DMS 273 (cell line): Measurements from ENCODE around the gene HERC3.

Experiments used
- DNase-seq: peaks from one replicate; lab custom pipeline; 2025; ENCODE audit not compliant: unreplicated experiment; lab: John Stamatoyannopoulos, UW

The HERC3 gene

DNA sequence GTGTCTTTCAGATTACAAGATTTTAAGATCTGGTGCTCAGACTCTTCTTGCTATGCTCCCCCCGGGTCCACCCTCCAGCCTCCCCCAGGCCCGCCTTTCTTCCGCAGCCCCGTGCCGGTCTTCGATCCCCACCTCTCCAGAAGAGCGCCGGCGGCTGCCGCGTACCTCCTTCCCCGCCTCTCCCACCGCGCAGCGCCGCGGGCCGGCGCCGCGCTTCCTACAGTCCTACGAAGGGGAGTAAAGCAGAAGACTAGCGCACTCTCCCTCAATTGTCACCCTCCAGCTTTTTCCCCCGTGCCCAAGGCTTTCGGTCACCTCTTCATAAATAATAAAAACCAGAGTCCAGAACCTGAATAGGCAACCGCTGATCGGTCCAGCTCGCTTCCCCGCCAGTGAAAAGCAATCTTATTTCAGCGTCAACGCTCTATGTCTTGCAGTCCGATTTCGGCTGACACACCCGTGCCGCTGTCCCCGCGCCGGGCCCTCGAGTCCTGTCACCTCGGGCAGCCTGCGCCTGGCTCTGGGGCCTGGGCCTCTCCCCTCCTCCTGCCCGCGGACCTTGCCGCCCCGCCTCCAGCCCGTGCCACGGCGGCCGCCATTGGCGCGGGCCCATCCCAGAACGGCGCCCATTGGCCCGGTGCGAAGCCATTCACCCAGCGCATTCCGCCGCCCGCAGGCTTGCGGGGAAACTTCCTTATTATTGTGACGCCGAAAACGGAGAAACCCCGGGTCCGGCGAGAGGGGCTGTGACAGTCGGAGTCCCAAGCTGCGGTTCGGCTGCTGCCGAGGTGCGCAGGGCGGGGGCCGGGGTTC is at the start of gene HERC3:
HERC3 (plus strand) TSS at position 694 of the 813 bp plus-strand sequence. CDS start 13,344 bp downstream, outside the sequence.
- peak; percentile 91 for DNase-seq

DNA sequence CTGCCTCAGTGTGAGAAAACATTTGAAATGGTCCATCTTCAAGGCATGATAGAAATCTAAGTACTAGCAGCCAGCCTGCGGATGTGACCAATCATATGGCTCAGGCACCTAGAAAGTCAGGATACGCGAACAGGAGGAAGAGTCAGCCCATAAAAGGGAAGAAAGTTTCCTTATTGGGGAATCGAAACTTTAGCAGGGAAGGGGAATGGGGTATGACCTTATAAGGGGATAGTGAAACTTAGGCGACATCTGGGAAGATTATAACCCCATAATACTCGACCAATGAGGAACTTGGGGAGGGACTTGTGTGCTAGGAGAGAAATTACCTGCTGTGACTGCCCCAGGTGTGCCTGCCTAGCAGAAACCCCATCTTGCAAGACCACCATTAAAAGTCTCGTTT is 42.5 kb upstream of the HERC3 start:
- DNase-seq = no peak

DNA sequence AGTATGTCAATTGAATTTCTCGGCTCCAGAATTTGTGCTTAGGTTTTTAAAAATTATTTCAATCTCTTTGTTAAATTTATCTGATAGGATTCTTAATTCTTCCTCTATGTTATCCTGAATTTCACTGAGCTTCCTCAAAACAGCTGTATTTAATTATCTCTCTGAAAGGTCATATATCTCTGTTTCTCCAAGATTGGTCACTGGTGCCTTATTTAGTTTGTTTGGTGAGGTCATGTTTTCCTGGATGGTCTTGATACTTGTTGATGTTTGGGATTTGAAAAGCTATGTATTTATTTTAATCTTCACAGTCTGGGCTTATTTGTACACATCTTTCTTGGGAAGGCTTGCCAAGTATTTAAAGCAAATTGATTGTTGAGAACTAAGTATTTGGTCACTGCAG is 24.7 kb upstream of the HERC3 start:
- DNase-seq = no peak

DNA sequence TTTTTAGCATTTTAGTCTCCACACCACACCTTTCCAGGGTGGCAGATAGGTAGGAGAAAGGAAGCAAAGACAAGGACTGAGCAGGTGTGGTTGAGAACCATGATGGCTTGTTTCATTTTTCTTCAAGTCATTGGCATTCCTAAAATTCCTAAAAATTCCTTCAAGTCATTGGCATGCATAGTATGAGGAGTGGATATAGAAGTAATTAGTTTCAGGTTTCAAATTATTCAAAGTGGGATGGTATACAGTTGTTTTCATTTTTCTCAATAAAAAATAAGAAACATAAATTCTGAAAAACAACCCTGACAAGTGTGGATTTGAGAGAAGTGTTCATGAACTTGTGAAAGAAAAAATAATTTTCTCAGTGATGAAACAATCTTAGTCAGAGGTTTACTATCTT is 22.3 kb upstream of the HERC3 start:
- no peak for DNase-seq

DNA sequence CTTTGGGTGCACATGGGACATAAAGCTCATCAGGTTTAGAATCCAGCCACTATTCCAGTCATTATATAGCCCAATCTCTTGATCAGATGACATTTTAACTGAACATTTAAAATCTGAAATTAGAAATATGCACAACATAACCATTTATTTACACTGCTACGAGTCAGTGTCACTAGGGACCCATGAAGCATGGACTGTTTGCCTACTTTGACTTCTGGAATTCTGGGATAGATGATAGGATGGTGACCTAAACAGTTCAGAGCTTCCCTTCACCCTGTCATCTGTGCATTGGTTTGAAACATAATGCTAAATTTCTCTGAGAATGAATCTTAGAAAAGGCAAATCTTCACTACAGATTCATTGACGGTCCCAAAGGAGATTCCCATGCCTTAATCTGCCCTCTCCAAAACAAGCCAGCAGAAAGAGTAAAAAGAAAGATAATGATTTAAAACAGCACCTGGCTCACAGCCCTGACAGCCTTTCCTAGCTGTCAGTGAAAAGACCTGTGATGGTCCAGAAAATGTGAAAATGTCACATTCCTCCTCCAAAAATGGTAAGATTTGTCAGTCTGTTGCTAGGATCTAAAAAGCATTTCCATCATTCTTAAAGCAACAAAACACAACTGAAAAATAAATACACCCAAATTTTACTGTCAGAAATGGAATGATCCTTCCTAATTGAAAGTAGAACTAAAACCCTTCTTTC is 18.9 kb upstream of the HERC3 start:
- DNase-seq = no peak

DNA sequence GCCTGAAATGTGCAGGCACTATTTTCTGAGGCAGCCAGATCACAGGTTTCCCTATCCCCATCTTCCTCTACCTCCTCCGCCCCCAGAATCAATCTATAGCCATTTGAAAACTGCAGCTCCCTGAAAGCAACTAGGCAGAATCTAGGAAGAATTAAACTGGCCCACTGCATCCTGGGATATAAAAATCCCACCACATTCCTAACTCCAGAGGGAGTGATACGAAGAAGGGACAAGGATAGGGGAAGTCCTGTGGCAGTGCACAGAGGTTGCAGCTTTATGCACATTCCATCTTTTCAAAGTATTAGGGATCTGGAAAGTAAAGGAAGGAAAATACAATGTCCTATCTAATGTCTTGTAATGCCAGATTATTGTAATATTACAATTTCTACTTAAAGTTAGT is 18.3 kb upstream of the HERC3 start:
- DNase-seq = peak; percentile 47

DNA sequence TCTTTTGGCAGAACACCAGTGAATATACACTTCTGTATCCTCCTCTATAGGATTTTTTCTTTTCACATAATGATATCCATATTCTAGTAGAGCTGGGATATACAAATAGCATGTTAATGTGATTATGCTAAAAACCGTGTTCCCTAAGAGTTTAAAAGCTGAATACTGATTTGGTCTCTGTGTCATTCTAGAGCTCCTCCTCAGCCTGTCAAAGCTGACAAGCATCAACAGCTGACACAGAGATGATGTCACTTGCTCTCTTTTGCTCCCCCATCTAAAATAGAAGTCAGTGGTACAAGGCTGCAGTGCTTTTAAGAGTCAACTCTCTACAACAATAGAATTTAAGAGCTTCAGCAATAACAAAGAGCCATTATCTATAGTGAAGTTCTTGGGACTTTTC is 17.1 kb upstream of the HERC3 start:
- DNase-seq = no peak

DNA sequence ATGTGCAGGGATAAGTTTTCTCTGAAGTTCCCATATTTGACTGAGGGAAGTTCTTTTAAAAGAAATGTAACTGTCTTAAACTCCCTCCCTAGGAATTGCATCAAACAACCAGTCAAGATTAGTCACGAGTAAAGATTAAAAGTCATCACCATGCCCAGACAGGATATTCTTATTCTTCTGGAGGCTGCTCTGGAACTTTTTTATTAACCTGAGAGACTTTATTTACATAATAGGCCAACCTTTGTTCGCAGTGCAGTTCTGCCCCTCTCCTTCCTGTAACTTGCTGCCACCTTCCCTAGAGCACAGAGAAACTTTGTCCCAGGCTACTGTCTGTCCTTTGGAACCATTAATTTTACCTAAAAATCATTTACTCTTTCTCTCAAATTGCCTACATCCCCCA is 9.8 kb upstream of the HERC3 start:
- DNase-seq = no peak

DNA sequence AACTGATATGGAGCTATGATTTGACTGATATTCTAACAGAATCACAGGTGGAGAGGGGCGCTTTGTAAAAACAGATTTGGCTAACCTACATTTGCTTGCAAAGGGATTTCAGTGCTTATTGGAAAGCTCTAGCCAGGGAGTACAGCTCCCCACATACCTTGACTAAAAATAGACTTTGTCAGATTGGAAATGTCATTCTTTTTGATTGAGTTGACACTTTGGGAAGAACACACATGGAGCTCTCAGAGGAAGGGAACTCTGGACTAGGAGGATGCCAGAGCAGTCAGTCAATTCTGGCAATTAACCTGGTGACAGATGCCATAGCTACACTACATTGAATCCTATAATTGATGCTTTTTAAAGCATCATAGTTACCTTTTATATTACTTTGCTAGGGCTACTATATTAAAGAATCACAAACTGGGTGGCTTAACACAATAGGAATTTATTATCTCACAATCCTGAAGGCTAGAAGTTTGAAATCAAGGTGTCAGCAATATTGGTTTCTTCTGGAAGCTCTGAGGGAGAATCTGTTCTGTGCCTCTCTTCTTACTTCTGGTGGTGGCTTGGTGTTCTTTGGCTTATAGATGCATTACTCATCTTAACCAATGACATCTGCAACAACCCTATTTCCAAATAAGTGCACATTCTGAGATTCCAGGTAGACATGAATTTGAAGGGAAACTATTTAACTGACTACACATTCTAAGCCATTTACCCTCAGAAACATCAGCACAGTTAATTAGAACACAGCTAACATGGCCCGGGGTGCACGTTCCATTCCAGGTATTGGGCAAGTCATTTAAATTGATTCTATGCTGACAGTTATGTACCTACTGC is 8.4 kb upstream of the HERC3 start:
- DNase-seq = peak; percentile 55

DNA sequence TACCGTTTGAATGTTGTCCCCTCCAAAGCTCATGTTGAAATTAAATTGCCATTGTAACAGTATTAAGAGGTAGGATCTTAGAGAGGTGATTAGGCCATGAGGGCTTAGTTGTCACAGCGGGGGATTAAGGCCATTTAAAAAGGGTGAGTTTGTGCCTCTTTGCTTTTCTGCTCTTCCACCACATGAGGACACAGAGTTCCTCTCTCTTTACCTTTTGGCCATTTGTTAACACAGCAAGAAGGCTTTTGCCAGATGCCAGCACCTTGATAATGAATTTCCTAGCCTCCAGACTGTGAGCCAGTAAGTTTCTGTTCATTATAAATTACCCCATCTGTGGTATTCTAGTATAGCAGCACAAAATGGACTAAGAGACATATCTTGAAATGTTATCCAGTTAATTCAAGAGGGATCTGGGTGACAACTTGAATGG is 7.8 kb upstream of the HERC3 start:
- peak; percentile 43 for DNase-seq

DNA sequence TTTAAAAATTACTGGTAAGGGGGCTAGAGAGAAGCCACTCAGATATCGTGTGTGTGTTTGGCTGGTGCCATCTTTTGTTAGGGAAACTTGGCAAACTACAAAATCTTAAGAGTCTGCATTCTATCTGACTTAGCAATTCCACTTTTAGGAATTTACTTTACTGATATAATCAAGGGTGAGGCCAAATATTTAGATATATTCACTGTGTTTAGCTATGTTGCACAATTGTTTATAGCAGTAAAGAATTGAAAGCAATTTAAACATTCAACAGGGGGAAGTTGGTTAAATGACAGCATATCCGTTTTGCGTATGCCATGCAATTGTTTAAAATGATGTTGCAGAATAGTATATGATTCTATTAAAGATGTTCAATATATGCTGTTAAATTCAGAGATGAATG is 6.4 kb upstream of the HERC3 start:
- DNase-seq = no peak

DNA sequence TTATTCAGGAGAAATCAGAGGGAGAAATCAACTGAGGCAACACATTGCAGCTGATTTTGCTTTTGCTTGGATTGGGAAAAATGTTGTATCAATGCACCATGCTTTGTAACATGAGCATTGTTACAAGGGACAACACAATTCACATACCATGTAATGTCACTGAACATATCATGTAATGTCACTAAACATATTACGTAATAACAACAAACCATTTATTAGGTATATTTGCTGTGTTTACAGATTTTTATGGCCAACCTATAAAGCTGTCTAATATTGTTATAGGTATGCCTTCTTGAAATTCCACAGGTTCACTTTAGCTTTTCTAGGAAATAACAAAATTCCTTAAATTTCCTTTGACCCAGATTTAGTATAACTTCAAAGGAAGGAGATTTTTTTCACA is 5.0 kb upstream of the HERC3 start:
- no peak for DNase-seq

DNA sequence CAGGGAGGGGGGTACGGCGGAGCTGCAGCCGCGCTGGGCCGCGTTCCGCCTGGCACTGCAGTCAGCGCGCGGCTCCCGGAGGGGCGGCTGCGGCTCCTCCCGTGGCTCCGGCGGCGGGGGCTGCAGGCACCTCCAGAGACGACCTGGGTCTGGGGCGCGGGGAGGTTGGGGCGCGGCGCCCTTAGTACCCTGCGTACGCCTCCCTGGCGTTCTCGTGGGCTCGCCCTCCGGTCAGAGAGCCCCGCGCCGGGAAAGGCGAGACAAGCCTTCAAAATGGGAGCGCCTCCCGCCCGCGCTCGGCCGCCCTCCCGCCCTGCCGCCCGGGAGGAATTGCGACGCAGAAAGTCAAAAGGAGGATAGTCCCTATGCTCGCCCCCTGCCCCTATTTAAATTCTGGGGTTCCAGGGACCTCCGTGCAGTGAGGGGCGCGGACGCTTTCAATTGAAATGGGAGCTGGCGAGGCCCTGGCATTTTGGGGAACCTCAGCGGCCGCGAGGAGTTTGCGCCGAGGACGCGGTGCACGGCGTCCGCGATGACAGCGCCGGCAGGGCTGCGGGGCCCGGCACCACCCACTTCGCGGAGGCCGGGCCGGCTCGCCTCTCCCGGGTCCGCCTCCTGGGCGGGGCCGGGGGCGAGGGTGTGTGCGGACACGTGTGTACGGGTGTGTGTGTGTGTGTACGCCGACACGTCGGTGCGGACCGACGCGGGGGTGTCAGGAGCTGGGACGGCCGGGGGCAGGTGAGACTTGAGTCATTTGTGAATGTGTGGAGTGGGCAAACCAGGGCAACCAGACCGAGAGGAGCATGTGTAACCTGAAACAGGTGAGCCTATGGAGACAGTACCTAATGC is 544 bp downstream of the HERC3 start:
- peak; percentile 86 for DNase-seq

DNA sequence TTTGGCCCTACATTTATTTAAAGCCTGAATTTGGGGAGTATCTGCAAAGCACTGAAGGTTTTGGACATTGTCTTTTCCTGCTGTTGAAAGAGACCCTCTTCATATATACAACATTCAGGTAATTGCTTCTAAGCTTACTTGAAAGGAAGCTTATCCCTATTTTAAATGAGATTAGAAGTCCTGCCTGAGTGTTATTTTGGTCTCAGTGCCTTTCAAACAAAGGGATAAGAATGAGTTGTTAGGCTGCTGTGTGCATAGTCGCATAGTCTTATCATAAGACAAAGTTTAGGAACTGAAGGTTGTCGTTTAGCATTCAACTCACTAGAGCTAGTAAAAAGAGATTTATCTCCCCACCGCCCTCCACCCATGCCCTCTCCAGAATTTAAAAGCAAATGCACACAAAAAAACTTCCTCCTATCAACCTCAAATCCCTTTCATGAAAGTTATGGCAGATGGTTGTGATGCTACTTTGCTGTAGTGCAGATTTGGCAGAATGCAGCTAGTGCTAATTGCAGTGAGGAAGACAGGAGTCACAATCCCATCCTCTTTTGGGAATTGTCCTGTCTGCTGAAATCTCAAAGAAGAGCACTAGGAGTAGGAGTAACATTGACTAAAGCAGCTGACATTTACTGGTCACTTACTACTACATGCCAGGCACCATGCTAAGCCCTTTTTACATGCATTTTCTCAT is 5.8 kb downstream of the HERC3 start:
- DNase-seq = no peak

DNA sequence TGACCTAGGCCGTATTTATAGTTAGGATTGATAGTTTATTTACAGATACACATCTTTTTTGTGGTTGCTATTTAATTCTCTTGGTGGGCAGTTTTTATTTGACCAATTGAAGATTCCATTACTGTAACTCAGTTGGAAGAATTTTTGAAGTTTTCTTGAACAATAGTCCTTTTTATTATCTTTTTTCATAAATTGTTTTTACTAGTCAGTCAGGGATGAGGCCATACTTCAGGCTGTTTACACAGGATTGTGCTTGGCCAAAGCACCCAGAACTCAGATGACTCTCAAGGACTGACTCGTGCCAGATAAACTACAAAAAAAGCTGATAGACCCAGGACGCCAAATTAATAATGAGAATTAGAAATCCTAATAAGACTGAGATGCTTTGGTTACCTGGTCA is 7.0 kb downstream of the HERC3 start:
- no peak for DNase-seq

DNA sequence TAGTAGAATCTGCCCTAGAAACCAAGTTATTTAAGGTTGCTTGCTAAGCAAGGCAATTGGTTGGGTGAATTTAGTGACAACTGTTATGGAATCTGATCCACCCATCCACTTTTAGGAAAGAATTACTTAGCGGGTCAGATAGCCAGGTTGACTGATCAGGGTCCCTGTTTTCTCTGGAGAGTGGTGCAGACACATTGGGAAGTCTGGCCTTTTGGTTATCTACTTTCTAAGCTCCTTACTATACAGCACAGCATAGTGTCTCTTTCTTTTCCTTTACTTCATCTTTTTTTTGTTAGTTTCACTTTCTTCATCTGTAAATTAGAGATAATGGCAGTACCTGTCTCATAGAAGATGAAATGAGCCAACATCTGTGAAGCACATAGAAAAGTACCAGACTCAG is 7.4 kb downstream of the HERC3 start:
- DNase-seq = no peak

DNA sequence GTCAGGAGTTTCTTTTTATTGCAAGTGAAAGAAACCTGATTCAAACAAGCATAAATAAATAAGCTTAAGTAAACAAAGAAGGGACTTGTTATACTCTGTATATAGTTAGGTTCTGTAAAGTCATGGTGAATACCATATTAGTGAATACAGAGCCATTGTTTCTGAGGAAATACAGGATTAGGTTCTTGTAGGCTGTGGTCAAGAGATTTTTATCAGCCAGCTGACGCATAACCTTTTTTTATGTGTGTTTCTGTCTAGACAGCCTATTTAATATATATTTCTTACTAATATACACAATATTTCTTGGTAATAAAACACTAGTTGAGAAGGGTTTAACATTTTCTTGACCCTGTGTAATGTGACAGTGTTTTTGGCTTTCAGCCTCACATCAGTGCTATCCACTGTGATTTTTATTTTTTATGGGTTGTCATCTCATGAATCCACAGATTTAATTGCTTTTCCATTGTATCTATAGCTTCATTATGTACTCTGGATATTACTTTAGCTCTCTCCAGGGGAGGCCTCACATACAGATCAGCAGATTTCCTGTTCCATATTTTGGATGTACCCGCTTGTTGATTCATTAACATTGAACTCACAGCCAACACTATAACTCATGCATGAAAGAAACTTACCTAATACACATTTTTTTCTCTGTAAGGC is 8.0 kb downstream of the HERC3 start:
- DNase-seq = no peak

DNA sequence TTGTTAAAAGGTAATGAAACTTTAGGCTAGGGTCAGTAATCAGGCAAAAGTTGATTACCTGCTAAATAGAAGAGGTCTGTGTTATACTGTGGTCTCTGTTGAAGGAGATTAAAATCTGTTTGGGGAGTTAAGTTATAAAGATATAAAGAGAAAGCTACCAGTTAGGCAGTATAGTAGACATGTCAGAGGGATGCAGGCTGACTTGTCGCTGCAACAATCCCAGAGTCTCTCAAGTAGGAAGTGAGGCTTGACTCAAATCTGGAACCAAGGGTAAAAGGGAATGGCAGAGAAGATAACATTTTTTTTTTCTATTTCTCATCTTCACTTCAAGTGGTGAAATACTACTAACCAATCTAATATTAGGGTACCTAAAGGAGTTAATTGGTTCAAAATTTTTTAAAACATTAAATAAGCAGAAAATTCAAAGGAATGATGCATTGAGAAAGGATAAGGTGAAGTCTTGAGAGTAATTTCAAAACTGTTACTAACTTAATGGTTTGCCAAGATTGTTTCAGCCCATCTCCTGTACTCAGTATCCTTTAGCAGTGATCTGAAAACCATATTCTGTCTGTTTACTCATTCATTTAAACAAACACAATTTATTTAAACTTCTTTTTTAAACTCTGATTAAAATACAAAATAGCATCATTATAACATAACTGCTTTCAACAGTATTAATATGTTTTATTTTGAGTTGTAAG is 12.8 kb downstream of the HERC3 start:
- DNase-seq = no peak

DNA sequence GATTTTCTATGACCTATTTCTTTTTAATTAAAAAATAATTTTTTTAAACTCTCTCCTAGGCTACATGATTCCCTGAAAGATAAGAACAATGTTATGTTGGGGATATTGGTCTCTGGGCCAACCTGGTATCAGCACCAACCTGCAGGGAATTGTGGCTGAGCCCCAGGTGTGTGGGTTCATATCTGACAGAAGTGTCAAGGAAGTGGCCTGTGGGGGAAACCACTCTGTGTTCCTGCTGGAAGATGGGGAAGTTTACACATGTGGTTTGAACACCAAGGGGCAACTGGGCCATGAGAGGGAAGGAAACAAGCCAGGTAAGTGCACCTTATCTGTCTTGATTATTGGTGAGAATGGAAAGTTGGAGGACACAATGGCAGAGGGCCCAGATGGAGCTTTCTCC is 13.5 kb downstream of the HERC3 start:
- DNase-seq = no peak
